Stimulated activated naive CD8-positive, alpha-beta T cell treated with anti-CD3 and anti-CD28 coated beads, Interleukin-15, Interleukin-2, amounts not matched to agents 100 ng/mL and 50 ng/mL, for 24 hours (primary cell): Measurements from ENCODE around the gene SH3BGRL2.

Source experiments
- H3K27ac Mint-ChIP-seq: one replicate; pipeline ENCODE4 v1.8.0; 2021; ENCODE audit warnings: mild to moderate bottlenecking, mixed read lengths
- H3K27me3 Mint-ChIP-seq: one replicate; pipeline ENCODE4 v1.8.0; 2021; ENCODE audit warnings: mixed read lengths
- H3K36me3 Mint-ChIP-seq: one replicate; pipeline ENCODE4 v1.8.0; 2021; ENCODE audit warnings: low read depth, mixed read lengths
- H3K4me1 Mint-ChIP-seq: one replicate; pipeline ENCODE4 v1.8.0; 2021; ENCODE audit warnings: low read depth, mixed read lengths
- H3K4me3 Mint-ChIP-seq: one replicate; pipeline ENCODE4 v1.8.0; 2021; ENCODE audit warnings: mild to moderate bottlenecking, mixed read lengths
- H3K9me3 Mint-ChIP-seq: one replicate; pipeline ENCODE4 v1.8.0; 2021; ENCODE audit warnings: mixed read lengths

Gene SH3BGRL2

GRCh38 chr6:79686707-79687309, 55.7 kb downstream of the SH3BGRL2 start:
- Mint-ChIP-seq H3K27me3 (peaks cover 4% of the 10 kb centered on the region), H3K4me1 (peaks cover 8% of the 10 kb centered on the region), H3K27ac (no peak overlapping the region), H3K36me3 (no peaks in the 10 kb centered on the region), H3K4me3 (no peak overlapping the region), H3K9me3 (no peaks in the 10 kb centered on the region)

- H3K27ac Mint-ChIP-seq = no peak overlapping the region
- no peak overlapping the region for H3K4me3 Mint-ChIP-seq
Measured at GRCh38 chr6:79687759-79688158, 56.6 kb downstream of the SH3BGRL2 start.

DNA sequence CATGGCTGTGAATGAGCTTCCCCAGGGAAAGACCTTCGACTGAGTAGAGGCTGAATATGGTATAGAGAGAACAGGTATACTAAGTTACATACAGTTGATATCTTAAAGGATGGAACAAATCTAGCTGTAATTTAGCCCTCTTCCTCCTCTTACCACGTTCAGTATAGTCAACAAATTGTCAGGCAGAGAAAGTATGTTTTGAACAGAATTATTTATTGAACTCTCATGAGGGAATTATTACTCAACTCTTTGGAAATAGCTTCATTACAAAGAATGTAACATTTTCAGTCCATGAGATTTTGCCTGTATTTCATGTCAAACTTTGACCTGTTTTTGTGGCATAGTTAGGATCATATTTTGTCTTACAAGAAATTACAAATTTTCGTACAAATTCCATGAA, 63.0 kb downstream of the SH3BGRL2 start:
- no peak overlapping the region for H3K4me3 Mint-ChIP-seq
- H3K27me3 Mint-ChIP-seq = no peaks in the 10 kb centered on the region
- H3K4me1 Mint-ChIP-seq = no peaks in the 10 kb centered on the region
- H3K27ac Mint-ChIP-seq = no peak overlapping the region
- no peaks in the 10 kb centered on the region for H3K36me3 Mint-ChIP-seq
- peaks cover 10% of the 10 kb centered on the region for H3K9me3 Mint-ChIP-seq

More at GRCh38 chr6:79687759-79688158, 56.6 kb downstream of the SH3BGRL2 start:
- Mint-ChIP-seq H3K9me3 (no peaks in the 10 kb centered on the region), H3K27me3 (peaks cover 4% of the 10 kb centered on the region), H3K4me1 (peaks cover 8% of the 10 kb centered on the region), H3K36me3 (no peaks in the 10 kb centered on the region)

DNA sequence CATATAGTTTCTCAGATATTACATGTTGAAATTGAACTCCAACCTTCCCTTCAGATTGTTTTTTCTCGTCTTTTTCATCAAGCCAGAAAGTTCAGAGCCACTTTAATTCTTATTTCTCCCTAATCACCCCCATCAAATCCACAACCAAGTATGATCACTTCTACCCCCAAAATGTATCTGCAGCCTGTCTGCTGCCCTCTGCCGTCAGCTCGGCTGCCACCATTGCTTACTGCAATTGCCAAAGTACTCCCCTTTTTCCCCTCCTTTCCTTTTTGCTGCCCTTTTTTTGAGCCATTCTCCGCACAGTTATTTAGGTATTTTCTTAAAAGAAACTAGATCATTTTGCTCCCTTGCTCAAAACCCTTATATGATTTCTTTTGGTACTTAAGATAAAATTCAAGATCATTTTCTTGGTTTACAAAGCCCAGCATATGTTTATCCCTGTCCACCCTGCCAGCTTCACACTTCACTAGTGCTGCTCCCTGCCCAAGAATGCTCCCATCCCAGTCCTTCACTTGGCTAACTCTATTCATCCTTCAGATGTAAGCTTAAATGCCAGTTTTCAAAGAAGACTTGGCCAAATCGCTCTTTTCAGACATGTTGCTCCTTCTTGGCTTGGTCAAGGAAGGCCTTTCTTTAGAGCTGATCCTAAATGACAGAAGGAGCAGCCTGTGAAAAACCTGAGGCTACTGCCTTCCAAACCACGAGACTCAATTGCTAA, 63.7 kb downstream of the SH3BGRL2 start:
- peaks cover 10% of the 10 kb centered on the region for H3K9me3 Mint-ChIP-seq
- H3K4me1 Mint-ChIP-seq = no peaks in the 10 kb centered on the region
- H3K36me3 Mint-ChIP-seq = no peaks in the 10 kb centered on the region
- no peaks in the 10 kb centered on the region for H3K27me3 Mint-ChIP-seq
- no peak overlapping the region for H3K27ac Mint-ChIP-seq
- H3K4me3 Mint-ChIP-seq = no peak overlapping the region

- H3K27me3 Mint-ChIP-seq = no peaks in the 10 kb centered on the region
- peaks cover 10% of the 10 kb centered on the region for H3K9me3 Mint-ChIP-seq
- peaks cover 1% of the 10 kb centered on the region for H3K4me1 Mint-ChIP-seq
- H3K4me3 Mint-ChIP-seq = no peak overlapping the region
- no peak overlapping the region for H3K27ac Mint-ChIP-seq
- no peaks in the 10 kb centered on the region for H3K36me3 Mint-ChIP-seq
Measured at GRCh38 chr6:79697430-79697829, 66.3 kb downstream of the SH3BGRL2 start.

- H3K27ac Mint-ChIP-seq = no peak overlapping the region
- H3K27me3 Mint-ChIP-seq = no peaks in the 10 kb centered on the region
- H3K9me3 Mint-ChIP-seq = peaks cover 1% of the 10 kb centered on the region
- H3K36me3 Mint-ChIP-seq = no peaks in the 10 kb centered on the region
- no peak overlapping the region for H3K4me3 Mint-ChIP-seq
- peaks cover 8% of the 10 kb centered on the region for H3K4me1 Mint-ChIP-seq
Measured at GRCh38 chr6:79699606-79700005, 68.5 kb downstream of the SH3BGRL2 start.

GRCh38 chr6:79702691-79703090, 71.6 kb downstream of the SH3BGRL2 start:
- no peak overlapping the region for H3K27ac Mint-ChIP-seq
- H3K36me3 Mint-ChIP-seq = no peaks in the 10 kb centered on the region
- H3K9me3 Mint-ChIP-seq = no peaks in the 10 kb centered on the region
- H3K4me3 Mint-ChIP-seq = peak overlapping the region; percentile 17
- H3K4me1 Mint-ChIP-seq = peaks cover 8% of the 10 kb centered on the region
- no peaks in the 10 kb centered on the region for H3K27me3 Mint-ChIP-seq

- H3K27ac Mint-ChIP-seq = no peak overlapping the region
- no peaks in the 10 kb centered on the region for H3K36me3 Mint-ChIP-seq
- no peaks in the 10 kb centered on the region for H3K27me3 Mint-ChIP-seq
- H3K9me3 Mint-ChIP-seq = no peaks in the 10 kb centered on the region
- H3K4me1 Mint-ChIP-seq = peaks cover 8% of the 10 kb centered on the region
- H3K4me3 Mint-ChIP-seq = no peak overlapping the region
Measured at GRCh38 chr6:79704200-79704599, 73.1 kb downstream of the SH3BGRL2 start.

- no peaks in the 10 kb centered on the region for H3K27me3 Mint-ChIP-seq
- H3K9me3 Mint-ChIP-seq = no peaks in the 10 kb centered on the region
- no peak overlapping the region for H3K27ac Mint-ChIP-seq
- H3K4me3 Mint-ChIP-seq = no peak overlapping the region
- H3K36me3 Mint-ChIP-seq = no peaks in the 10 kb centered on the region
- H3K4me1 Mint-ChIP-seq = peaks cover 8% of the 10 kb centered on the region
Measured at GRCh38 chr6:79705456-79705995, 74.4 kb downstream of the SH3BGRL2 start.

GRCh38 chr6:79706527-79706926, 75.4 kb downstream of the SH3BGRL2 start:
- H3K4me3 Mint-ChIP-seq = no peak overlapping the region
- H3K27me3 Mint-ChIP-seq = no peaks in the 10 kb centered on the region
- H3K4me1 Mint-ChIP-seq = peaks cover 8% of the 10 kb centered on the region
- H3K36me3 Mint-ChIP-seq = no peaks in the 10 kb centered on the region
- H3K9me3 Mint-ChIP-seq = no peaks in the 10 kb centered on the region
- no peak overlapping the region for H3K27ac Mint-ChIP-seq

GRCh38 chr6:79707621-79708020, 76.5 kb downstream of the SH3BGRL2 start:
- Mint-ChIP-seq H3K27me3 (no peaks in the 10 kb centered on the region), H3K36me3 (no peaks in the 10 kb centered on the region), H3K9me3 (no peaks in the 10 kb centered on the region), H3K4me3 (no peak overlapping the region), H3K4me1 (peaks cover 5% of the 10 kb centered on the region), H3K27ac (no peak overlapping the region)

DNA sequence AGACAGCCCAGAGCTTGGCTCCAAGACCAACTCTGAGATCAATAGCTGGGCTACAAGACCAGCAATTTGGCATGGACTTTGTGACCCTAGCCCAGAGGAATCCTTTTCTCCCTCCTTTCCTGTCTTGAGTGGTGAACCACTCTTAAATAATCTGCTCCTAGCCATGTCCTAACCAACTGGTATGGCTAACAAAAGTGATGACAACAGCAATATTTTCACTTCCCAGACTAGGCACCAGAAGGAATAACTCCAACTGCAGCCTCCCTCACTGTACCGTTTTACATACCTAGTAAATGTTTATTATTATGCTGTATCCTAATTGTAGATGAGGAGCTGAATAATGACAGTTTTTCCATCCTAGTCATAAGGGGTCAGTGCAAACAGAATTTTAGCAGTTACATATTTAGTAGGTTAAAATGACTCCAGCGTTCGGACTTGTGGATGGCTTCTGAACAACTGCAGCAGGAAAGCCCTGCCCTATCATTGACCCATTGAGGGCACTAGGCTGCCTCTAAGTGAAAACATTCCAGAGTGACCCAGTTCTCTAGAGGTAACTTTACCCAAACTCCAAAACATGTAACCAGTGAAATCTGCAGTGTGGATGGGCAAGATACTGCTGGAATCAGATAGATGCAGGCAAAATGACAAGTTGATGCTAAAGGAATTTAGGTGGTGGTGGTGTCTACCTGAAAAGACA, 77.1 kb downstream of the SH3BGRL2 start:
- Mint-ChIP-seq H3K9me3 (no peaks in the 10 kb centered on the region), H3K27ac (no peak overlapping the region), H3K36me3 (no peaks in the 10 kb centered on the region), H3K27me3 (peaks cover 4% of the 10 kb centered on the region), H3K4me3 (no peak overlapping the region), H3K4me1 (no peaks in the 10 kb centered on the region)

- no peaks in the 10 kb centered on the region for H3K4me1 Mint-ChIP-seq
- H3K9me3 Mint-ChIP-seq = no peaks in the 10 kb centered on the region
- H3K27ac Mint-ChIP-seq = no peak overlapping the region
- H3K36me3 Mint-ChIP-seq = no peaks in the 10 kb centered on the region
- no peak overlapping the region for H3K4me3 Mint-ChIP-seq
- H3K27me3 Mint-ChIP-seq = peaks cover 4% of the 10 kb centered on the region
Measured at GRCh38 chr6:79710127-79710526, 79.0 kb downstream of the SH3BGRL2 start.

DNA sequence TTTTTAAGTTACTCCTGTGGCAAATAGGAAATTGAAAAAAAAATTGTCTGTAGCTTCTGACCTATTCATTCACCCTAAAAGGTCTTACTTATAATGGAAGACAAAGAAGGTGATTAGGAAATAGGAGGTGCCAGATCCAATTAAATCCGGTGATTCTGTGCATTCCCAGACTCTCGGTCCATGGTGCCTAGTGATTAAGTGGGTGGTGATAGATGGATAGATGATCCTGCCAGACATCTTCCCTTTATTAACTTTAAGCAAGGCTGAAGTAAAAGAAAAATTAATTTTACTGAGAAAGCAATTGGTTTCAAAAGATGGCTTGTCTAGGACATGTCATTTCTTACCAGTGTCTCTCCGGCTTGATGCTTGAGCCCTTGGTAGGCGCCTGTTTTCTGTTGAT, 80.0 kb downstream of the SH3BGRL2 start:
- peaks cover 4% of the 10 kb centered on the region for H3K27me3 Mint-ChIP-seq
- H3K4me1 Mint-ChIP-seq = no peaks in the 10 kb centered on the region
- H3K9me3 Mint-ChIP-seq = no peaks in the 10 kb centered on the region
- no peaks in the 10 kb centered on the region for H3K36me3 Mint-ChIP-seq
- no peak overlapping the region for H3K4me3 Mint-ChIP-seq
- no peak overlapping the region for H3K27ac Mint-ChIP-seq

GRCh38 chr6:79712144-79712543, 81.0 kb downstream of the SH3BGRL2 start:
- Mint-ChIP-seq H3K36me3 (no peaks in the 10 kb centered on the region), H3K27ac (no peak overlapping the region), H3K27me3 (peaks cover 4% of the 10 kb centered on the region), H3K9me3 (no peaks in the 10 kb centered on the region), H3K4me1 (no peaks in the 10 kb centered on the region), H3K4me3 (no peak overlapping the region)
